WTC11 (cell line): Measurements from ENCODE around the gene DNAAF1. TPM values are rescaled to one million over a fixed set of nuclear protein-coding genes. Genes with fewer than 3 reads are reported as not detected.

Experiments
- ATAC-seq: fragments of 200-7000 bp; cut with Tn5 transposase; 2 replicates; pipeline ENCODE4 v1.10.0; 2021; ENCODE audit warnings: mild to moderate bottlenecking, moderate library complexity
- CTCF ChIA-PET: fragments of 300-600 bp; sonication (Branson Sonifier 250); formaldehyde crosslinking; loops from one replicate; lab custom pipeline; 2021; ENCODE audit warnings: antibody characterized with exemption; lab: Charles Lee
- POLR2A ChIA-PET: fragments of 350-600 bp; sonication (Branson Sonifier 250); formaldehyde crosslinking; loops from one replicate; lab custom pipeline; 2021; ENCODE audit warnings: antibody characterized with exemption; lab: Charles Lee
- DNase-seq: peaks from one replicate; pipeline ENCODE4 v3.0.0; 2021; ENCODE audit warnings: low spot score
- H3K27ac Mint-ChIP-seq: 2 replicates; pipeline ENCODE4 v1.8.0; 2021; ENCODE audit warnings: mixed read lengths
- H3K27me3 Mint-ChIP-seq: 2 replicates; pipeline ENCODE4 v1.8.0; 2021; ENCODE audit warnings: low read depth, mild to moderate bottlenecking, moderate library complexity, mixed read lengths
- H3K36me3 Mint-ChIP-seq: 2 replicates; pipeline ENCODE4 v1.8.0; 2021; ENCODE audit warnings: mixed read lengths
- H3K4me1 Mint-ChIP-seq: 2 replicates; pipeline ENCODE4 v1.8.0; 2022; ENCODE audit warnings: mixed read lengths
- H3K4me3 Mint-ChIP-seq: 2 replicates; pipeline ENCODE4 v1.8.0; 2021; ENCODE audit warnings: mild to moderate bottlenecking, moderate library complexity, mixed read lengths
- H3K9me3 Mint-ChIP-seq: 2 replicates; pipeline ENCODE4 v1.8.0; 2021; ENCODE audit warnings: mixed read lengths
- ATF1 ChIP-seq: sonication (generic); formaldehyde crosslinking; IDR thresholded peaks from 2 replicates; pipeline ENCODE4 v1.8.1; 2023; ENCODE audit warnings: mild to moderate bottlenecking, moderate library complexity, missing genetic modification reagents
- ATF3 ChIP-seq: sonication (generic); formaldehyde crosslinking; conservative IDR thresholded peaks from 2 replicates; pipeline ENCODE4 v1.8.1; 2022; ENCODE audit warnings: mild to moderate bottlenecking, missing genetic modification reagents
- CREM ChIP-seq: sonication (generic); formaldehyde crosslinking; IDR thresholded peaks from 2 replicates; pipeline ENCODE4 v1.8.1; 2022; ENCODE audit warnings: mild to moderate bottlenecking, missing genetic modification reagents, moderate library complexity
- ELF4 ChIP-seq: sonication (generic); formaldehyde crosslinking; IDR thresholded peaks from 2 replicates; pipeline ENCODE4 v1.8.1; 2022; ENCODE audit warnings: low read depth, mild to moderate bottlenecking, moderate library complexity, missing genetic modification reagents
- ERG ChIP-seq: fragments of 250-450 bp; sonication (Bioruptor Pico); IDR thresholded peaks from 2 replicates; pipeline ENCODE4 v1.8.0; 2021; ENCODE audit warnings: mild to moderate bottlenecking
- FOXJ3 ChIP-seq: sonication (generic); formaldehyde crosslinking; IDR thresholded peaks from 2 replicates; pipeline ENCODE4 v1.9.0; 2021; ENCODE audit warnings: missing genetic modification reagents, mild to moderate bottlenecking, borderline replicate concordance
- FOXP1 ChIP-seq: sonication (generic); formaldehyde crosslinking; IDR thresholded peaks from 2 replicates; pipeline ENCODE4 v1.8.0; 2022; ENCODE audit warnings: missing genetic modification reagents, mild to moderate bottlenecking, moderate library complexity, borderline replicate concordance
- GRHL2 ChIP-seq: fragments of 250-450 bp; sonication (Bioruptor Pico); IDR thresholded peaks from 2 replicates; pipeline ENCODE4 v1.8.0; 2022; ENCODE audit warnings: mild to moderate bottlenecking, moderate library complexity; ENCODE audit not compliant: insufficient replicate concordance, severe bottlenecking
- JAZF1 ChIP-seq: fragments of 250-450 bp; sonication (Bioruptor Pico); IDR thresholded peaks from 2 replicates; pipeline ENCODE4 v1.9.0; 2021; ENCODE audit warnings: moderate library complexity, mild to moderate bottlenecking, inconsistent platforms
- MAX ChIP-seq: sonication (generic); formaldehyde crosslinking; IDR thresholded peaks from 2 replicates; pipeline ENCODE4 v1.8.0; 2022; ENCODE audit warnings: mild to moderate bottlenecking, missing genetic modification reagents
- MXD4 ChIP-seq: fragments of 250-450 bp; sonication (Bioruptor Pico); IDR thresholded peaks from 2 replicates; pipeline ENCODE4 v1.8.0; 2021; ENCODE audit warnings: mild to moderate bottlenecking, moderate library complexity, borderline replicate concordance
- PREB ChIP-seq: sonication (generic); formaldehyde crosslinking; IDR thresholded peaks from 2 replicates; pipeline ENCODE4 v1.8.1; 2022; ENCODE audit warnings: mild to moderate bottlenecking, missing genetic modification reagents, moderate library complexity, borderline replicate concordance
- SMAD4 ChIP-seq: sonication (generic); formaldehyde crosslinking; IDR thresholded peaks from 2 replicates; pipeline ENCODE4 v1.8.0; 2022; ENCODE audit warnings: mild to moderate bottlenecking, missing genetic modification reagents
- SOX15 ChIP-seq: fragments of 250-450 bp; sonication (Bioruptor Pico); IDR thresholded peaks from 2 replicates; pipeline ENCODE4 v1.9.0; 2021; ENCODE audit warnings: mild to moderate bottlenecking
- ZBTB43 ChIP-seq: sonication (generic); formaldehyde crosslinking; IDR thresholded peaks from 2 replicates; pipeline ENCODE4 v1.8.1; 2023; ENCODE audit warnings: mild to moderate bottlenecking, missing genetic modification reagents
- ZMAT4 ChIP-seq: fragments of 250-450 bp; sonication (Bioruptor Pico); IDR thresholded peaks from 2 replicates; pipeline ENCODE4 v1.9.0; 2021; ENCODE audit warnings: mild to moderate bottlenecking
- ZNF121 ChIP-seq: sonication (generic); formaldehyde crosslinking; IDR thresholded peaks from 2 replicates; pipeline ENCODE4 v1.8.0; 2023; ENCODE audit warnings: missing genetic modification reagents
- ZNF232 ChIP-seq: sonication (generic); formaldehyde crosslinking; IDR thresholded peaks from 2 replicates; pipeline ENCODE4 v1.8.0; 2022; ENCODE audit warnings: mild to moderate bottlenecking, missing genetic modification reagents
- ZNF281 ChIP-seq: sonication (generic); formaldehyde crosslinking; IDR thresholded peaks from 2 replicates; pipeline ENCODE4 v1.8.0; 2023; ENCODE audit warnings: mild to moderate bottlenecking, missing genetic modification reagents
- ZNF532 ChIP-seq: fragments of 250-450 bp; sonication (Bioruptor Pico); IDR thresholded peaks from 2 replicates; pipeline ENCODE4 v1.9.0; 2021; ENCODE audit warnings: mild to moderate bottlenecking, borderline replicate concordance
- total RNA-seq: library from RNA; stranded (reverse); gene quantifications from 3 replicates; pipeline ENCODE4 v1.2.3, GENCODE V29; 2021
- TF ChIP-seq, protein P1 (sequence below): sonication (generic); formaldehyde crosslinking; IDR thresholded peaks from 2 replicates; pipeline ENCODE4 v1.8.1; 2022; ENCODE audit warnings: low read depth, mild to moderate bottlenecking, moderate library complexity, missing genetic modification reagents, borderline replicate concordance

The DNAAF1 gene
- total RNA-seq, 1 experiment from 2014 or later: 0.20 TPM

GRCh38 chr16:84109598-84110335, 35.3 kb upstream of the DNAAF1 start (continued):
- TF ChIP-seq ZNF532 (CRISPR knock-in tag): no peak
- no peak for TF ChIP-seq ZNF121 (CRISPR knock-in tag)
- TF ChIP-seq ZNF281 (CRISPR knock-in tag): no peak
- TF ChIP-seq JAZF1 (CRISPR knock-in tag): no peak
- no peak for TF ChIP-seq ATF3
- TF ChIP-seq FOXP1 (CRISPR knock-in tag): no peak
- TF ChIP-seq ZNF232 (CRISPR knock-in tag): no peak

- CTCF ChIA-PET: interaction anchor here (0.6 to 1.3 kb wide), 3 partner anchors 32 to 396 kb away, joined by 3 to 4 read pairs (median 3); no protein-coding TSS in a partner anchor
- H3K27ac Mint-ChIP-seq: peak overlapping the region; percentile 86
- DNase-seq (no peak), ATAC-seq (no peak)
- H3K27me3 Mint-ChIP-seq: no peaks in the 10 kb centered on the region
- POLR2A ChIA-PET: no interaction called here
- H3K4me3 Mint-ChIP-seq: no peak overlapping the region
- H3K9me3 Mint-ChIP-seq: no peaks in the 10 kb centered on the region
- H3K4me1 Mint-ChIP-seq: peaks cover 23% of the 10 kb centered on the region
- H3K36me3 Mint-ChIP-seq: no peaks in the 10 kb centered on the region
- TF ChIP-seq ZMAT4 (CRISPR knock-in tag) (no peak), MXD4 (CRISPR knock-in tag) (no peak), SMAD4 (no peak), ERG (no peak), ZNF121 (CRISPR knock-in tag) (no peak), SOX15 (CRISPR knock-in tag) (no peak), ELF4 (CRISPR knock-in tag) (no peak), CREM (CRISPR knock-in tag) (no peak), GRHL2 (CRISPR knock-in tag) (no peak), PREB (CRISPR knock-in tag) (no peak), MAX (CRISPR knock-in tag) (no peak), ZBTB43 (CRISPR knock-in tag) (no peak), FOXJ3 (CRISPR knock-in tag) (no peak), ATF1 (CRISPR knock-in tag) (no peak)
- TF ChIP-seq, protein P1, sequence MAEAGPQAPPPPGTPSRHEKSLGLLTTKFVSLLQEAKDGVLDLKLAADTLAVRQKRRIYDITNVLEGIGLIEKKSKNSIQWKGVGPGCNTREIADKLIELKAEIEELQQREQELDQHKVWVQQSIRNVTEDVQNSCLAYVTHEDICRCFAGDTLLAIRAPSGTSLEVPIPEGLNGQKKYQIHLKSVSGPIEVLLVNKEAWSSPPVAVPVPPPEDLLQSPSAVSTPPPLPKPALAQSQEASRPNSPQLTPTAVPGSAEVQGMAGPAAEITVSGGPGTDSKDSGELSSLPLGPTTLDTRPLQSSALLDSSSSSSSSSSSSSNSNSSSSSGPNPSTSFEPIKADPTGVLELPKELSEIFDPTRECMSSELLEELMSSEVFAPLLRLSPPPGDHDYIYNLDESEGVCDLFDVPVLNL: no peak
Observed at GRCh38 chr16:84110527-84110926, 34.6 kb upstream of the DNAAF1 start.
